Lower leg skin (tissue), 4 donors: ENCODE results near the gene NAALADL2. TPM values are rescaled to one million over a fixed set of nuclear protein-coding genes. Genes with fewer than 3 reads are reported as not detected.

ENCODE experiments used
- DNase-seq, 2 donors: peaks; one replicate each; pipeline ENCODE4 v3.0.0-alpha.2; 2019; ENCODE audit warnings: low spot score in 2 of 2
- H3K4me3 ChIP-seq: fragments of 200-600 bp; sonication (generic); 2 replicates; pipeline ENCODE4 v1.5.1; 2017; ENCODE audit warnings: mild to moderate bottlenecking, low read depth; ENCODE audit not compliant: poor library complexity, severe bottlenecking
- CTCF ChIP-seq, 3 donors: fragments of 450-650 bp; IDR thresholded peaks; one replicate each; pipeline ENCODE4 v1.5.1; 2016; ENCODE audit warnings: antibody characterized with exemption in 3 of 3, mild to moderate bottlenecking in 3 of 3, moderate library complexity in 2 of 3
- POLR2A ChIP-seq, 2 donors: fragments of 450-650 bp; IDR thresholded peaks; one replicate each; pipeline ENCODE4 v1.6.1; 2016 to 2017; ENCODE audit warnings: antibody characterized with exemption in 2 of 2, mild to moderate bottlenecking in 1 of 2, moderate library complexity in 1 of 2
- WGBS, 2 donors: methylation state at CpG; one replicate each; pipeline ENCODE4 v1.1.5; 2018; 5-methylcytosine and 5-hydroxymethylcytosine counted together
- intact Hi-C: fragments of 100-400 bp; cut with DNase I; formaldehyde crosslinking; loops from one replicate; pipeline ENCODE4 v1.15.0; 2023; ENCODE audit warnings: low total_unique reads
- total RNA-seq, 4 donors: library from RNA; depleted of rRNA; stranded (reverse); fragments of >200 nt; gene quantifications; one replicate each; pipeline ENCODE4 v1.1.0, GENCODE V29; 2016

Gene NAALADL2
- total RNA-seq, 4 donors from 2014 or later: 3.6 to 8.1 (median 4.6) TPM

- no peak for TF ChIP-seq CTCF (IDR thresholded peaks at IDR 0.05)
- no peak for TF ChIP-seq POLR2A (IDR thresholded peaks at IDR 0.05)
- intact Hi-C loops: no loop called here
- DNase-seq: no peak
- 88 to 91% methylated on average over 1 of the region's 1 CpG for WGBS, 2 donors
- no peak overlapping the region for H3K4me3 ChIP-seq
These were observed 355.1 kb downstream of the NAALADL2 start for GRCh38 chr3:175214216-175214615.

GRCh38 chr3:175215833-175216232 is 356.7 kb downstream of the NAALADL2 start:
- no peak for TF ChIP-seq CTCF (IDR thresholded peaks at IDR 0.05)
- intact Hi-C loops: no loop called here
- DNase-seq: no peak
- 93% methylated on average over 1 of the region's 1 CpG for WGBS, 2 donors
- H3K4me3 ChIP-seq: no peak overlapping the region

GRCh38 chr3:175222356-175222755 is 363.2 kb downstream of the NAALADL2 start:
- TF ChIP-seq POLR2A (IDR thresholded peaks at IDR 0.05) (no peak), CTCF (IDR thresholded peaks at IDR 0.05) (no peak)
- WGBS, 2 donors: 12 to 18% methylated on average over 1 of the region's 1 CpG
- no peak overlapping the region for H3K4me3 ChIP-seq

GRCh38 chr3:175224051-175224450 is 364.9 kb downstream of the NAALADL2 start:
- no peak overlapping the region for H3K4me3 ChIP-seq
- intact Hi-C loops: no loop called here
- WGBS, 2 donors: 85 to 92% methylated on average over 6 of the region's 6 CpGs
- TF ChIP-seq POLR2A (IDR thresholded peaks at IDR 0.05) (no peak), CTCF (IDR thresholded peaks at IDR 0.05) (no peak)
- DNase-seq: no peak

More at GRCh38 chr3:175222356-175222755, 363.2 kb downstream of the NAALADL2 start:
- intact Hi-C loops: no loop called here
- DNase-seq: no peak

GRCh38 chr3:175226444-175226843 is 367.3 kb downstream of the NAALADL2 start:
- intact Hi-C loops: no loop called here
- DNase-seq: no peak
- 80 to 82% methylated on average over 3 of the region's 3 CpGs for WGBS, 2 donors
- TF ChIP-seq CTCF (IDR thresholded peaks at IDR 0.05) (no peak), POLR2A (IDR thresholded peaks at IDR 0.05) (no peak)
- no peak overlapping the region for H3K4me3 ChIP-seq

GRCh38 chr3:175227126-175227525 is 368.0 kb downstream of the NAALADL2 start:
- H3K4me3 ChIP-seq: no peak overlapping the region
- DNase-seq: no peak
- intact Hi-C loops: no loop called here
- TF ChIP-seq POLR2A (IDR thresholded peaks at IDR 0.05): no peak
- no peak for TF ChIP-seq CTCF (IDR thresholded peaks at IDR 0.05)
- WGBS, 2 donors: 72 to 76% methylated on average over 3 of the region's 3 CpGs
